ENCODE data around the gene NRP1.

Gene NRP1

GRCh38 chr10:33196377-33196706 is 138.1 kb downstream of the NRP1 start:
- Histone ChIP-seq H4K20me1 (no peaks in the 10 kb centered on the region), H3K27me3 (no peaks in the 10 kb centered on the region), H3K4me2 (peak overlapping the region; percentile 90), H3K9ac (peak overlapping the region; percentile 72; the same call in 1 of the 2 replicates), H3K4me3 (peak overlapping the region; percentile 61), H3K36me3 (no peaks in the 10 kb centered on the region), H3K9me3 (no peaks in the 10 kb centered on the region), H3K4me1 (peaks cover 73% of the 10 kb centered on the region), H3K27ac (peak overlapping the region; percentile 75)
- TF ChIP-seq Cebpa-rat (IDR thresholded peaks at IDR 0.05): no peak

GRCh38 chr10:33195608-33196376 is 138.7 kb downstream of the NRP1 start:
- Histone ChIP-seq H3K36me3 (no peaks in the 10 kb centered on the region), H3K9me3 (no peaks in the 10 kb centered on the region), H3K27me3 (no peaks in the 10 kb centered on the region), H3K4me1 (peaks cover 73% of the 10 kb centered on the region), H4K20me1 (no peaks in the 10 kb centered on the region), H3K27ac (peak overlapping the region; percentile 75; the same call in 1 of the 2 replicates), H3K4me2 (peak overlapping the region; percentile 90), H3K9ac (no peak overlapping the region), H3K4me3 (peak overlapping the region; percentile 61; the same call in 1 of the 2 replicates)
- no peak for TF ChIP-seq Cebpa-rat (IDR thresholded peaks at IDR 0.05)

- Histone ChIP-seq H3K4me2 (peak overlapping the region; percentile 59), H3K4me1 (peaks cover 69% of the 10 kb centered on the region), H3K36me3 (no peaks in the 10 kb centered on the region), H3K9me3 (no peaks in the 10 kb centered on the region), H3K4me3 (no peak overlapping the region), H3K27ac (peak overlapping the region; percentile 39; the same call in 1 of the 2 replicates), H4K20me1 (no peaks in the 10 kb centered on the region), H3K9ac (no peak overlapping the region), H3K27me3 (no peaks in the 10 kb centered on the region)
- no peak for TF ChIP-seq Cebpa-rat (IDR thresholded peaks at IDR 0.05)
Measured at GRCh38 chr10:33193701-33194521, 140.6 kb downstream of the NRP1 start.

- Histone ChIP-seq H4K20me1 (no peaks in the 10 kb centered on the region), H3K36me3 (no peaks in the 10 kb centered on the region), H3K4me1 (peaks cover 61% of the 10 kb centered on the region), H3K4me2 (peak overlapping the region; percentile 59), H3K27me3 (no peaks in the 10 kb centered on the region), H3K9me3 (no peaks in the 10 kb centered on the region), H3K4me3 (no peak overlapping the region), H3K9ac (no peak overlapping the region), H3K27ac (peak overlapping the region; percentile 39; the same call in 1 of the 2 replicates)
- no peak for TF ChIP-seq Cebpa-rat (IDR thresholded peaks at IDR 0.05)
Measured at GRCh38 chr10:33193057-33193700, 141.3 kb downstream of the NRP1 start.

GRCh38 chr10:33192190-33192589 is 142.3 kb downstream of the NRP1 start:
- H3K4me1 ChIP-seq: peaks cover 51% of the 10 kb centered on the region
- H3K9me3 ChIP-seq: no peaks in the 10 kb centered on the region
- H3K4me3 ChIP-seq: no peak overlapping the region
- H3K9ac ChIP-seq: no peak overlapping the region
- no peaks in the 10 kb centered on the region for H4K20me1 ChIP-seq
- no peak for TF ChIP-seq Cebpa-rat (IDR thresholded peaks at IDR 0.05)
- H3K4me2 ChIP-seq: no peak overlapping the region
- H3K27ac ChIP-seq: no peak overlapping the region
- H3K36me3 ChIP-seq: no peaks in the 10 kb centered on the region
- no peaks in the 10 kb centered on the region for H3K27me3 ChIP-seq

- Histone ChIP-seq H4K20me1 (no peaks in the 10 kb centered on the region), H3K36me3 (no peaks in the 10 kb centered on the region)
- TF ChIP-seq Cebpa-rat (IDR thresholded peaks at IDR 0.05): no peak
Measured at GRCh38 chr10:33190406-33190805, 144.1 kb downstream of the NRP1 start.

GRCh38 chr10:33189808-33190207 is 144.7 kb downstream of the NRP1 start:
- Histone ChIP-seq H3K4me3 (no peak overlapping the region), H3K4me2 (no peak overlapping the region), H3K27ac (no peak overlapping the region), H3K27me3 (no peaks in the 10 kb centered on the region), H3K4me1 (peaks cover 28% of the 10 kb centered on the region), H4K20me1 (no peaks in the 10 kb centered on the region), H3K9ac (no peak overlapping the region), H3K9me3 (no peaks in the 10 kb centered on the region), H3K36me3 (no peaks in the 10 kb centered on the region)
- no peak for TF ChIP-seq Cebpa-rat (IDR thresholded peaks at IDR 0.05)

More at GRCh38 chr10:33190406-33190805, 144.1 kb downstream of the NRP1 start:
- H3K27me3 ChIP-seq: no peaks in the 10 kb centered on the region
- H3K9me3 ChIP-seq: no peaks in the 10 kb centered on the region
- no peak overlapping the region for H3K4me3 ChIP-seq
- H3K27ac ChIP-seq: no peak overlapping the region
- peaks cover 34% of the 10 kb centered on the region for H3K4me1 ChIP-seq
- no peak overlapping the region for H3K9ac ChIP-seq
- no peak overlapping the region for H3K4me2 ChIP-seq

- Histone ChIP-seq H3K27ac (no peak overlapping the region), H3K36me3 (no peaks in the 10 kb centered on the region), H3K4me1 (peaks cover 26% of the 10 kb centered on the region)
Measured at GRCh38 chr10:33189363-33189762, 145.1 kb downstream of the NRP1 start.

GRCh38 chr10:33187427-33187999 is 147.0 kb downstream of the NRP1 start:
- Histone ChIP-seq H3K4me3 (no peak overlapping the region), H3K4me1 (peaks cover 10% of the 10 kb centered on the region), H3K27me3 (no peaks in the 10 kb centered on the region), H3K9ac (no peak overlapping the region), H3K36me3 (no peaks in the 10 kb centered on the region), H3K4me2 (no peak overlapping the region), H3K27ac (no peak overlapping the region), H3K9me3 (no peaks in the 10 kb centered on the region), H4K20me1 (no peaks in the 10 kb centered on the region)
- TF ChIP-seq Cebpa-rat (IDR thresholded peaks at IDR 0.05): no peak

More at GRCh38 chr10:33189363-33189762, 145.1 kb downstream of the NRP1 start:
- Histone ChIP-seq H3K9me3 (no peaks in the 10 kb centered on the region), H3K27me3 (no peaks in the 10 kb centered on the region), H3K9ac (no peak overlapping the region), H3K4me2 (peak overlapping the region; percentile 18; the same call in 1 of the 2 replicates), H4K20me1 (no peaks in the 10 kb centered on the region), H3K4me3 (no peak overlapping the region)
- no peak for TF ChIP-seq Cebpa-rat (IDR thresholded peaks at IDR 0.05)
